Activated CD4-positive, alpha-beta T cell treated with anti-CD3 and anti-CD28 coated beads, Interleukin-2, amount 10 ng/mL, durations not matched to agents 7 days and 5 days (primary cell): ENCODE data around the gene SLC16A13. TPM values are rescaled to one million over a fixed set of nuclear protein-coding genes. Genes with fewer than 3 reads are reported as not detected.
"Not testable (repeated sequence)": the region's sequence is repeated elsewhere in the genome, so short reads cannot be mapped to it uniquely, and the experiment has no call there.

Experiments used
- CTCF ChIA-PET: fragments of 350-600 bp; sonication (Branson Sonifier 250); formaldehyde crosslinking; loops from one replicate; lab custom pipeline; 2021; ENCODE audit warnings: antibody characterized with exemption; lab: Charles Lee
- POLR2A ChIA-PET: fragments of 350-600 bp; sonication (Branson Sonifier 250); formaldehyde crosslinking; loops from one replicate; lab custom pipeline; 2021; ENCODE audit warnings: antibody characterized with exemption; lab: Charles Lee
- DNase-seq: peaks from one replicate; pipeline ENCODE4 v3.0.0-alpha.2; 2020
- H3K27ac Mint-ChIP-seq: one replicate; pipeline ENCODE4 v1.8.0; 2021; ENCODE audit warnings: mild to moderate bottlenecking, moderate library complexity, mixed read lengths
- H3K27me3 Mint-ChIP-seq: one replicate; pipeline ENCODE4 v1.8.0; 2021; ENCODE audit warnings: mixed read lengths
- H3K36me3 Mint-ChIP-seq: one replicate; pipeline ENCODE4 v1.8.0; 2021; ENCODE audit warnings: low read depth, mixed read lengths
- H3K4me1 Mint-ChIP-seq: one replicate; pipeline ENCODE4 v1.8.0; 2021; ENCODE audit warnings: mixed read lengths
- H3K4me3 Mint-ChIP-seq: one replicate; pipeline ENCODE4 v1.8.0; 2021; ENCODE audit warnings: mild to moderate bottlenecking, moderate library complexity, mixed read lengths
- H3K9me3 Mint-ChIP-seq: one replicate; pipeline ENCODE4 v1.8.0; 2021; ENCODE audit warnings: mixed read lengths
- total RNA-seq, 2 experiments: library from RNA; stranded (reverse); gene quantifications; one replicate each; pipeline ENCODE4 v1.2.3, GENCODE V29; 2021

The SLC16A13 gene
- total RNA-seq, 2 experiments from 2014 or later, result 18.0 to 19.1 TPM

- Mint-ChIP-seq H3K4me3 (no peak within 1 kb of the TSS), H3K4me1 (peaks cover 34% of the 10 kb centered on the region), H3K9me3 (no peaks in the 10 kb centered on the region), H3K27me3 (peaks cover 16% of the 10 kb centered on the region), H3K27ac (no peak within 1 kb of the TSS), H3K36me3 (peaks cover 2% of the 10 kb centered on the region)
- POLR2A ChIA-PET, result no interaction called here
- CTCF ChIA-PET, result no interaction called here
- DNase-seq, result no peak
Observed at GRCh38 chr17:7079581-7080455, 44.0 kb downstream of the SLC16A13 start, which contains the start of gene CLEC10A. TSS of gene CLEC10A (minus strand) at chr17:7080251. CDS start at chr17:7078812, 1,439 bp downstream.

DNA sequence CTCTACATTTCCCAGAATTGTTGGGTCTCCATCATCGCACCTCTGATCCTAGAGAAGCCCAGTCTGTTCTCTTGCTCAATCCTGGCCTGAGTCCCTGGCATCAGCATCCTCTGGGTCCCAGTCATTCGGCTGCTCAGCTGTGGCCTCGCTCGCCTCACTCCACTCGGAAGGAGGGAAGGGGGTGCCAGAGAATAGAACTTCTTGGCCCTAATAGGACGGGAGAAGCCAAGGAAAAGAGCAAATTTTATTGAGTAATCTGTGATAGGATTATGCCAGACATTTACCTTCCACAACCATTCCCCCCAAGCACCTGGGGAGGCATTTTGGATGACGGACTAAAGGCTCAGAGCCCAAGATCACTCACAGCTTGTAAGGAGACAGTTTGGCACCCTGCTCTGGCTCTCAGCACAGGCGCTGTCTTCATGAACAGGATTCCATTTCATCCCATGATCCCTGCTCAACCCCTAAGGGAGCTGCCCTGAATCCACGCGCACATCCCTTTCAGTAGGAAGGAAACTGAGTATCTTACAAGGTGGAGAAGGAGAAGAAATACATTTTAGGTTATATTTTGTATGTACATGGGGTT lies 44.7 kb downstream of the SLC16A13 start:
- no peak for DNase-seq
- H3K9me3 Mint-ChIP-seq, result no peaks in the 10 kb centered on the region
- ChIA-PET POLR2A (no interaction called here), CTCF (no interaction called here)
- H3K4me3 Mint-ChIP-seq, result no peak overlapping the region
- H3K36me3 Mint-ChIP-seq, result peaks cover 2% of the 10 kb centered on the region
- H3K4me1 Mint-ChIP-seq, result peaks cover 34% of the 10 kb centered on the region
- peaks cover 16% of the 10 kb centered on the region for H3K27me3 Mint-ChIP-seq
- H3K27ac Mint-ChIP-seq, result no peak overlapping the region

DNA sequence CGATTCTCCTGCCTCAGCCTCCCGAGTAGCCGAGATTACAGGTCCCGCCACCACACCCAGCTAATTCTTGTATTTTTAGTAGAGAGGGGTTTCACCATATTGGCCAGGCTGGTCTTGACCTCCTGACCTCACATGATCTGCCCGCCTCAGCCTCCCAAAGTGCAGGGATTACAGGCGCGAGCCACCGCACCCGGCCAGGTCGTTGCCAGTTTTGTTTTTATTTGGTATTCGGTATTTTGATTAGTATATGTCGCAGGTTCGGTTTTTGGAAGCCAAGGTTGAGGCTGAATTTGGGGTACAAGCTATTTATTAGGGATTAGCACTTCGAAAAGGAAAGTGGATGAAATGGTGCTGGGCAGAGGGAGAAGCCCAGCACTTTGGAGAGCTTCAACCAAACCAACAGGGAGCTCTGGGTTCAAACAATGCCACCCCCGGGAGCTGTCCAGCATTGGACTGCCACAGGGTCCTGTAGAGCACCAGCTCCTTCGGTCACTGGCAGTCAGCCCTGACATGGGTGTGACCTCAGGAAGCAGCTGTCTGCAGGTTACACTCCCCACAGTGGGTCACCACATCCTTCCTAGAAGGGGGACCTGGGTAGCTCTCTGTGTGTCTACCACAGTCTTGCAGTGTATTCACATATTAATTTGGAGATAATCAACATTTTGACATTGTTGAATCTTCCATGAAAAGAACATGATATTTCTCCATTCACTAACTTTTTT lies 45.7 kb downstream of the SLC16A13 start:
- Mint-ChIP-seq H3K4me1 (peaks cover 34% of the 10 kb centered on the region), H3K4me3 (no peak overlapping the region), H3K36me3 (peaks cover 2% of the 10 kb centered on the region), H3K27me3 (peaks cover 20% of the 10 kb centered on the region), H3K9me3 (no peaks in the 10 kb centered on the region), H3K27ac (no peak overlapping the region)
- peak; percentile 62 for DNase-seq
- ChIA-PET CTCF (no interaction called here), POLR2A (no interaction called here)

- no peak for DNase-seq
- Mint-ChIP-seq H3K9me3 (no peaks in the 10 kb centered on the region), H3K4me3 (no peak overlapping the region), H3K36me3 (peaks cover 2% of the 10 kb centered on the region), H3K27ac (no peak overlapping the region), H3K27me3 (peaks cover 23% of the 10 kb centered on the region), H3K4me1 (peaks cover 34% of the 10 kb centered on the region)
- ChIA-PET POLR2A (no interaction called here), CTCF (no interaction called here)
Observed at GRCh38 chr17:7083592-7083991, 47.8 kb downstream of the SLC16A13 start.

GRCh38 chr17:7084088-7084487 lies 48.3 kb downstream of the SLC16A13 start:
- Mint-ChIP-seq H3K36me3 (peaks cover 2% of the 10 kb centered on the region), H3K27me3 (peaks cover 23% of the 10 kb centered on the region), H3K27ac (no peak overlapping the region), H3K9me3 (no peaks in the 10 kb centered on the region), H3K4me1 (peaks cover 34% of the 10 kb centered on the region), H3K4me3 (no peak overlapping the region)
- CTCF ChIA-PET, result no interaction called here
- DNase-seq, result no peak
- POLR2A ChIA-PET, result no interaction called here

DNA sequence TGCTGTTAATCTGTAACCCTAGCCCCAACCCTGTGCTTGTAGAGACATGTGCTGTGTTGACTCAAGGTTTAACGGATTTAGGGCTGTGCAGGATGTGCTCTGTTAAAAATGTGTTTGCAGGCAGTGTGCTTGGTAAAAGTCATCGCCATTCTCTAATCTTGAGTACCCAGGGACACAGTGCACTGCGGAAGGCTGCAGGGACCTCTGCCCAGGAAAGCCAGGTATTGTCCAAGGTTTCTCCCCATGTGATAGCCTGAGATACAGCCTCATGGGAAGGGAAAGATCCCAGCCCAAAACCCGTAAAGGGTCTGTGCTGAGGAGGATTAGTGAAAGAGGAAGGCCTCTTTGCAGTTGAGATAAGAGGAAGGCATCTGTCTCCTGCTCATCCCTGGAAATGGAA lies 52.6 kb downstream of the SLC16A13 start:
- H3K9me3 Mint-ChIP-seq, POLR2A ChIA-PET, H3K4me3 Mint-ChIP-seq, H3K27ac Mint-ChIP-seq, H3K4me1 Mint-ChIP-seq, H3K36me3 Mint-ChIP-seq, DNase-seq: not testable (repeated sequence)
- CTCF ChIA-PET, result interaction anchor here (0.7 kb wide), 1 partner anchor 25 kb away, joined by 4 read pairs; no protein-coding TSS in a partner anchor
- H3K27me3 Mint-ChIP-seq, result peaks cover 26% of the 10 kb centered on the region

DNA sequence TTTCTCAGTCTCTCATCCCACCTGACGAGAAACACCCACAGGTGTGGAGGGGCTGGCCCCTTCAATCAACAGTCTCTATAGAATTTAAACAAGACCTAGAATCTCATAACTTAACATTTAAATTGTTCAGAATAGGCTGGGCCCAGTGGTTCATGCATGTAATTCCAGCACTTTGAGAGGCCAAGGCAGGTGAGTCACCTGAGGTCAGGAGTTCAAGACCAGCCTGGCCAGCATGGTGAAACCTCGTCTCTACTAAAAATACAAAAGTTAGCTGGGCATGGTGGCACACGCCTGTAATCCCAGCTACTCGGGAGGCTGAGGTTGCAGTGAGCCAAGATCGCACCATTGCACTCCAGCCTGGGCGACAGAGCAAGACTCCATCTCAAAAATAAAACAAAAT lies 53.8 kb downstream of the SLC16A13 start:
- H3K9me3 Mint-ChIP-seq, H3K4me3 Mint-ChIP-seq, H3K27ac Mint-ChIP-seq, H3K4me1 Mint-ChIP-seq, H3K36me3 Mint-ChIP-seq, CTCF ChIA-PET, POLR2A ChIA-PET, DNase-seq: not testable (repeated sequence)
- peaks cover 15% of the 10 kb centered on the region for H3K27me3 Mint-ChIP-seq

Other genes starting within 250 kb of the SLC16A13 start
- not detected for gene TEKT1, start 204.3 kb upstream of the SLC16A13 start, total RNA-seq
- gene ALOX12, start 40.0 kb upstream of the SLC16A13 start, total RNA-seq, result not detected
- gene RNASEK, start 23.4 kb upstream of the SLC16A13 start, total RNA-seq, result 100 to 1,000 TPM; 134 to 170 TPM
- gene BCL6B, start 13.0 kb upstream of the SLC16A13 start, total RNA-seq, result under 1 TPM; 0.40 TPM
- gene SLC16A11, start 8.1 kb downstream of the SLC16A13 start, total RNA-seq, result not detected
- gene CLEC10A, start 44.2 kb downstream of the SLC16A13 start, total RNA-seq, result not detected
- gene ASGR2, start 78.8 kb downstream of the SLC16A13 start, total RNA-seq, result not detected
- gene ASGR1, start 143.4 kb downstream of the SLC16A13 start, total RNA-seq, result under 1 TPM; 0.29 to 0.62 TPM
- gene DLG4, start 183.8 kb downstream of the SLC16A13 start, total RNA-seq, result 1 to 10 TPM; 9.4 to 9.5 TPM
- gene ACADVL, start 183.9 kb downstream of the SLC16A13 start, total RNA-seq, result 100 to 1,000 TPM; 338 to 370 TPM
- 10 to 100 TPM; 53.2 TPM for gene DVL2, start 198.5 kb downstream of the SLC16A13 start, total RNA-seq
- gene PHF23, start 203.4 kb downstream of the SLC16A13 start, total RNA-seq, result 10 to 100 TPM; 55.9 to 59.2 TPM
- gene GABARAP, start 206.4 kb downstream of the SLC16A13 start, total RNA-seq, result 100 to 1,000 TPM; 256 to 279 TPM
- 100 to 1,000 TPM; 168 to 183 TPM for gene CTDNEP1, start 215.7 kb downstream of the SLC16A13 start, total RNA-seq
- 10 to 100 TPM; 41.7 to 42.4 TPM for gene ELP5, start 216.2 kb downstream of the SLC16A13 start, total RNA-seq
- gene CLDN7, start 226.5 kb downstream of the SLC16A13 start, total RNA-seq, result under 1 TPM in 1 of 2 experiments, not detected in 1; 0.29 TPM
- not detected for gene SLC2A4, start 245.7 kb downstream of the SLC16A13 start, total RNA-seq